ENCODE results near the gene EZH2. TPM values are rescaled to one million over a fixed set of nuclear protein-coding genes. Genes with fewer than 3 reads are reported as not detected.
A peak's percentile ranks its signal among the peaks of the same experiment; 100 is the strongest.

The EZH2 gene
- polyA plus RNA-seq, 2 donors = 11.0 to 11.7 TPM

DNA sequence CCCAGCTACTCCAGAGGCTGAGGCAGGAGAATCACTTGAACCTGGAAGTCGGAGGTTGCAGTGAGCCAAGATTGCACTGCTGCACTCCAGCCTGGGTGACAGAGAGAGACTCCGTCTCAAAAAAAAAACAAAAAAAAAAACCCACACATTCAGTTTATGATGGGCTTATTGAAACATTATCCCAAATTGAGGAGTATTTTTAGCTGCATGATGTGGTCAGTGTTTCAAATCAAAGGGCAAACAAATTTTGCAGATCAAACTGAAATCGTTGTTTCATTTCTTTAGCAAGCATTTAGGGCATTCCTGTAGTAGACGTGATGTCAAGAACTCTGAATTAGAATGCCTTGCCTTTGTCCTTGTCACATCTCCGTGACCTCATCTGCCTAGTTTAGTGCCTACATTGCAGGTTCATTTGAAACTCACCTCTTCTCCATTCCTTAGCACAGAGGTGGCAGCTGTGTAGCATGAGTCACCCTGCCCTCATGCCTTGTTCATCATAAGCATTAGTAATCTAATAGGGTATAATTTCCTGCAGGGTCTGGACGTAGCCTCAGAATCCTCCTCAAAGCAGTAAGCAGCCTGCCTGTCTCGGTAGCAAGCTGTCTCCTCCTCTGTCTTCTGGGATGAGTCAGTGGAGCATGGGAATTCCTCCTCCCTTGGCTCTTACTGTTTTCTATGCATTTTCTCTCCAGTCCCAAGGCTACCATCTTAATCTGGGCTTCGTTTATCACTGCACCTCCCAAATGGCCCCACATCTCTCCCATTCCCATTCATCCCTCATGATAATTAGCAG lies 111.6 kb downstream of the EZH2 start:
- 80 to 86% methylated on average over 8 of the region's 8 CpGs for WGBS, 2 donors
- H3K4me3 ChIP-seq (ENCODE audit: low read depth in 1 of 2, low read length in 2 of 2) = no peak overlapping the region
- H3K27ac ChIP-seq (ENCODE audit: low read depth in 2 of 2, low read length in 1 of 2) = peak overlapping the region in 1 of 2 donors; percentile 33
- no peaks in the 10 kb centered on the region for H3K27me3 ChIP-seq (ENCODE audit: control insufficient read depth in 1 of 2, insufficient read depth in 2 of 2, low read length in 2 of 2)
- H3K9me3 ChIP-seq (ENCODE audit: control insufficient read depth in 2 of 2, insufficient read depth in 1 of 2, low read depth in 1 of 2, low read length in 1 of 2) = no peaks in the 10 kb centered on the region
- no peaks in the 10 kb centered on the region for H3K4me1 ChIP-seq (ENCODE audit: control insufficient read depth in 2 of 2, insufficient read depth in 2 of 2, low read length in 1 of 2)
- H3K36me3 ChIP-seq (ENCODE audit: control insufficient read depth in 2 of 2, insufficient read depth in 2 of 2, low read length in 1 of 2) = peaks cover 3 to 13% of the 10 kb centered on the region in 2 donors

GRCh38 chr7:148770004-148770403 lies 114.1 kb downstream of the EZH2 start:
- Histone ChIP-seq H3K27ac (ENCODE audit: low read depth in 2 of 2, low read length in 1 of 2) (no peak overlapping the region), H3K4me3 (ENCODE audit: low read depth in 1 of 2, low read length in 2 of 2) (no peak overlapping the region), H3K9me3 (ENCODE audit: control insufficient read depth in 2 of 2, insufficient read depth in 1 of 2, low read depth in 1 of 2, low read length in 1 of 2) (no peaks in the 10 kb centered on the region), H3K36me3 (ENCODE audit: control insufficient read depth in 2 of 2, insufficient read depth in 2 of 2, low read length in 1 of 2) (peaks cover 3 to 13% of the 10 kb centered on the region in 2 donors), H3K27me3 (ENCODE audit: control insufficient read depth in 1 of 2, insufficient read depth in 2 of 2, low read length in 2 of 2) (no peaks in the 10 kb centered on the region), H3K4me1 (ENCODE audit: control insufficient read depth in 2 of 2, insufficient read depth in 2 of 2, low read length in 1 of 2) (no peaks in the 10 kb centered on the region)
- 72 to 76% methylated on average over 6 of the region's 6 CpGs for WGBS, 2 donors

- no peaks in the 10 kb centered on the region for H3K27me3 ChIP-seq (ENCODE audit: control insufficient read depth in 1 of 2, insufficient read depth in 2 of 2, low read length in 2 of 2)
- H3K4me1 ChIP-seq (ENCODE audit: control insufficient read depth in 2 of 2, insufficient read depth in 2 of 2, low read length in 1 of 2) = no peaks in the 10 kb centered on the region
- no peak overlapping the region for H3K4me3 ChIP-seq (ENCODE audit: low read depth in 1 of 2, low read length in 2 of 2)
- H3K27ac ChIP-seq (ENCODE audit: low read depth in 2 of 2, low read length in 1 of 2) = no peak overlapping the region
- no peaks in the 10 kb centered on the region for H3K9me3 ChIP-seq (ENCODE audit: control insufficient read depth in 2 of 2, insufficient read depth in 1 of 2, low read depth in 1 of 2, low read length in 1 of 2)
- H3K36me3 ChIP-seq (ENCODE audit: control insufficient read depth in 2 of 2, insufficient read depth in 2 of 2, low read length in 1 of 2) = peaks cover 0 to 2% of the 10 kb centered on the region in 2 donors
Measured at GRCh38 chr7:148763622-148764021, 120.5 kb downstream of the EZH2 start.

DNA sequence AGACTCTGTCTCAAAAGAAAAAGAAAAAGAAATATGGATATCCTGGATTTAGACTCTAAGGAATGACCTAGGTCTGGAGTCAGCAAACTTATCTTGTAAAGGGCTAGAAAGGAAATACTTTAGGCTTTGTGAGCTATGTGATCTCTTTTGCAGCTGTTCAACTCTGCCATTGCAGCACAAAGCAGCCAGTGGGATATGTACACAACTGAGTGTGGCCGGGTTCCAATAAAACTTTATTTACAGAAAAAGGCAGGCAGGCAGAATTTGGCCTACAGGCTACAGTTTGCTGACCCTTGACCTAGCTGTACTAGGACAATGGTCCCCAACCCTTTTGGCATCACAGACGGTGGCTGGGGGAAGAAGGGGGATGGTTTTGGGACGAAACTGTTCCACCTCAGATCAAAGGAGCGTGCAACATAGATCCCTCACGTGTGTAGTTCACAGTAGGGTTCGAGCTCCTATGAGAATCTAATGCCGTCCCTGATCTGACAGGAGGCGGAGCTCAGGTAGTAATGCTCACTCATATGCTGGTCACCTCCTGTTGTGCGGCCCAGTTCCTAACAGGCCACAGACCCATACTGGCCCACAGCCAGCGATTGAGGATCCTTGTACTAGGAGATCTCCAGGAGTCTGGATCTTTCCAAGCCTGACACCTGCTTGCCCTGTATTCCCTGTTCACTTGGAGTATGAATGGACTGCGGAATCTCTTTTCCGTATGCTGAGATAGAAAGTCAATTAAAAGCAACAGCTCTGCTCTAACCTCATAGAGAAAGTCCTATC lies 122.4 kb downstream of the EZH2 start:
- Histone ChIP-seq H3K27ac (ENCODE audit: low read depth in 2 of 2, low read length in 1 of 2) (no peak overlapping the region), H3K36me3 (ENCODE audit: control insufficient read depth in 2 of 2, insufficient read depth in 2 of 2, low read length in 1 of 2) (peaks cover 0 to 2% of the 10 kb centered on the region in 2 donors), H3K4me1 (ENCODE audit: control insufficient read depth in 2 of 2, insufficient read depth in 2 of 2, low read length in 1 of 2) (no peaks in the 10 kb centered on the region), H3K9me3 (ENCODE audit: control insufficient read depth in 2 of 2, insufficient read depth in 1 of 2, low read depth in 1 of 2, low read length in 1 of 2) (no peaks in the 10 kb centered on the region), H3K4me3 (ENCODE audit: low read depth in 1 of 2, low read length in 2 of 2) (no peak overlapping the region), H3K27me3 (ENCODE audit: control insufficient read depth in 1 of 2, insufficient read depth in 2 of 2, low read length in 2 of 2) (no peaks in the 10 kb centered on the region)
- WGBS, 2 donors = 95 to 96% methylated on average over 12 of the region's 12 CpGs

Other genes with a start within 250 kb of the EZH2 start
- 10 to 100 TPM; 13.8 to 27.0 TPM for gene CUL1, start 185.4 kb downstream of the EZH2 start, polyA plus RNA-seq
- gene PDIA4, start 144.2 kb upstream of the EZH2 start, polyA plus RNA-seq = 10 to 100 TPM; 21.0 to 37.9 TPM
- gene ZNF786, start 206.4 kb upstream of the EZH2 start, polyA plus RNA-seq = 1 to 10 TPM; 3.6 to 3.9 TPM
- gene ZNF425, start 242.0 kb upstream of the EZH2 start, polyA plus RNA-seq = 1 to 10 TPM; 1.5 to 1.9 TPM

All from esophagus (tissue), 2 donors.